Measurements from ENCODE around the gene PARD3.

The PARD3 gene

DNA sequence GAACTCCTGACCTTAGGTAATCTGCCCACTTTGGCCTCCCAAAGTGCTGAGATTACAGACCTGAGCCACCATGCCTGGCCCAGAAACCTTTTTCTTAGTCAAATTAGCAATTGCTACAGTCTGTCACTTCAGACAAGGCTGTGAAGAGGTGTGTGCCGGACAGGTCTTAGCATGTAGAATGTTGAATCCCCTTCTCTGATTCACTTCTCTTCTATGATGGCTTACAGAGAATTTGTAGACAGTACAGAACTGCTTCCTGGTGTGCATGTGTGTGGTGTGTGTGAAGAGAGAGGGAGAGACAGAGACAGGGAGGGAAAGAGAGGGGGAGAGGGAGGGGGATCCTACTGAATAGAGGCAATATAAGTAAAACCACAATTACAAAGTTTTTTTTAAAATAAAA lies 150.4 kb downstream of the PARD3 start:
- TF ChIP-seq, protein P1, sequence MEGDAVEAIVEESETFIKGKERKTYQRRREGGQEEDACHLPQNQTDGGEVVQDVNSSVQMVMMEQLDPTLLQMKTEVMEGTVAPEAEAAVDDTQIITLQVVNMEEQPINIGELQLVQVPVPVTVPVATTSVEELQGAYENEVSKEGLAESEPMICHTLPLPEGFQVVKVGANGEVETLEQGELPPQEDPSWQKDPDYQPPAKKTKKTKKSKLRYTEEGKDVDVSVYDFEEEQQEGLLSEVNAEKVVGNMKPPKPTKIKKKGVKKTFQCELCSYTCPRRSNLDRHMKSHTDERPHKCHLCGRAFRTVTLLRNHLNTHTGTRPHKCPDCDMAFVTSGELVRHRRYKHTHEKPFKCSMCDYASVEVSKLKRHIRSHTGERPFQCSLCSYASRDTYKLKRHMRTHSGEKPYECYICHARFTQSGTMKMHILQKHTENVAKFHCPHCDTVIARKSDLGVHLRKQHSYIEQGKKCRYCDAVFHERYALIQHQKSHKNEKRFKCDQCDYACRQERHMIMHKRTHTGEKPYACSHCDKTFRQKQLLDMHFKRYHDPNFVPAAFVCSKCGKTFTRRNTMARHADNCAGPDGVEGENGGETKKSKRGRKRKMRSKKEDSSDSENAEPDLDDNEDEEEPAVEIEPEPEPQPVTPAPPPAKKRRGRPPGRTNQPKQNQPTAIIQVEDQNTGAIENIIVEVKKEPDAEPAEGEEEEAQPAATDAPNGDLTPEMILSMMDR (conservative IDR thresholded peaks at IDR 0.05; ENCODE audit: low read depth, low read length): no peak
- H3K79me2 ChIP-seq (ENCODE audit: insufficient read depth, low read depth): peaks cover 29% of the 10 kb centered on the region
- peaks cover 45% of the 10 kb centered on the region for H3K4me1 ChIP-seq (ENCODE audit: low read depth, poor library complexity, severe bottlenecking)
- no peak overlapping the region for H3K27ac ChIP-seq
- no peak overlapping the region for H3K4me3 ChIP-seq (IDR thresholded peaks at IDR 0.05; ENCODE audit: insufficient read depth, low read depth, low read length)
- no peak overlapping the region for H3K9ac ChIP-seq
- H3K36me3 ChIP-seq (ENCODE audit: insufficient read depth): no peaks in the 10 kb centered on the region
- no peak overlapping the region for H3K4me2 ChIP-seq
- no peak overlapping the region for H2AFZ ChIP-seq (ENCODE audit: low read depth)
- H3K27me3 ChIP-seq (ENCODE audit: insufficient read depth, low read depth): no peaks in the 10 kb centered on the region
- no peaks in the 10 kb centered on the region for H4K20me1 ChIP-seq (ENCODE audit: insufficient read depth)

DNA sequence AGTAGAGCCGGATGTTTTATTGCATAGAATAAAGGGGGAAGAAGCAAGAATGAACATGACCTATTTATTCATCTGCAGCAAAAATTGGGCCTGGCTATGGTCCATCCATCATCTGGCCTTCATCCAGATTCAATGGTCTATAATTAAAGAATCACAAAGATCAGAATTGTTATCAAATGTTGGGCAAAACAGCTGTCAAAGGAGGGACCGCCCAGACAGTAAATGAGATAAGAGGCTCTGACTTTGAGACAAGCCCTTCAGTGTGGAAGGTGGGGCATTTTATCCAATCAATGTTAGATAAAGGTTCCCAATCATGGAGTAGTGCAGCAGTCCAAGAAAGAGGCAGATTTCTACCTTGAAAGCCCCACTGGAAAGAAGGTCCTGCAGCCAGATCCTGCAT lies 153.5 kb downstream of the PARD3 start:
- Histone ChIP-seq H3K4me2 (no peak overlapping the region), H3K4me1 (ENCODE audit: low read depth, poor library complexity, severe bottlenecking) (peaks cover 15% of the 10 kb centered on the region), H3K36me3 (ENCODE audit: insufficient read depth) (no peaks in the 10 kb centered on the region), H3K9ac (no peak overlapping the region), H3K79me2 (ENCODE audit: insufficient read depth, low read depth) (peaks cover 12% of the 10 kb centered on the region; the same call in 1 of the 2 replicates), H4K20me1 (ENCODE audit: insufficient read depth) (peaks cover 5% of the 10 kb centered on the region; the same call in 1 of the 2 replicates), H2AFZ (ENCODE audit: low read depth) (no peak overlapping the region), H3K27ac (no peak overlapping the region), H3K27me3 (ENCODE audit: insufficient read depth, low read depth) (no peaks in the 10 kb centered on the region), H3K4me3 (IDR thresholded peaks at IDR 0.05; ENCODE audit: insufficient read depth, low read depth, low read length) (no peak overlapping the region)
- TF ChIP-seq, protein P1 (conservative IDR thresholded peaks at IDR 0.05; ENCODE audit: low read depth, low read length): no peak

DNA sequence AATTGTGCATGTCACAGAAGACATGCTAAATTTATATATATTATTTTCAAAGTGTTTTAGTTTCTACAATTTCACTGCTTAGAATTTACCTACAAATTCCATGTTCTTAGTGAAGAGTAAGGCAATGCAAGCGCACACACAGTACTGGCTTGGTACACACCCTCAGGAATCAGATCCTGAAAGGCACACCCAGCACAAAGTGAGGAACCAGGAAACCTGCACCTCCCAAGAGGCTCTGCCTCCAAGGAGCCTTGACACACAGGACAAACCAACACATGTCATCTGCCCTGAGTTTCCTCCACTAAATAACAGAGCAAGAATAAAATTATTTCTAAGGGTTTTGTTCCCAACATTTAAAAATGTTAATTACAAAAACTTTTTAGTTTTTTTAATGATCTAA lies 156.2 kb downstream of the PARD3 start:
- Histone ChIP-seq H2AFZ (ENCODE audit: low read depth) (no peak overlapping the region), H3K4me2 (no peak overlapping the region), H3K4me3 (IDR thresholded peaks at IDR 0.05; ENCODE audit: insufficient read depth, low read depth, low read length) (no peak overlapping the region), H3K4me1 (ENCODE audit: low read depth, poor library complexity, severe bottlenecking) (peaks cover 10% of the 10 kb centered on the region), H3K9ac (no peak overlapping the region), H4K20me1 (ENCODE audit: insufficient read depth) (peaks cover 6% of the 10 kb centered on the region; the same call in 1 of the 2 replicates), H3K27me3 (ENCODE audit: insufficient read depth, low read depth) (no peaks in the 10 kb centered on the region), H3K27ac (no peak overlapping the region), H3K36me3 (ENCODE audit: insufficient read depth) (no peaks in the 10 kb centered on the region), H3K79me2 (ENCODE audit: insufficient read depth, low read depth) (peaks cover 15% of the 10 kb centered on the region; the same call in 1 of the 2 replicates)
- TF ChIP-seq, protein P1 (conservative IDR thresholded peaks at IDR 0.05; ENCODE audit: low read depth, low read length): no peak

DNA sequence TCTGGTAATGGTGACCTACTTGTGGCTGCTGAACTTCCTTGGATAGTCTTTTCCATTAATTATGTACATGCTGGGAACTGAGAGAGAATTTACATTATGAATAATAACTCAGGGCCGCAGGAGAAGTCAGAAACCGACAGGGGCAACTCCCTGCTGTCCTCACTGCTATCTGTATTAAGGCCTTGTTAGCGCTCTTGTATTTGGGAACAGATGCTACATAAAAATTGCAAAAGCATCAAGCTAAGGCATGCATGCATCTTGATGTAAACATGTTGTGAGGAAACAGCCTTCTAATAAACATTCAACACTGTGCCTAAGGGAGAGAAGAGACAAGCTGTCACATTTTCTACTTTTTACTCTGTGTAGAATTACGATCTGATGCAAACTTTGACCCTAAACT lies 158.4 kb downstream of the PARD3 start:
- Histone ChIP-seq H3K79me2 (ENCODE audit: insufficient read depth, low read depth) (peaks cover 22% of the 10 kb centered on the region), H3K4me3 (IDR thresholded peaks at IDR 0.05; ENCODE audit: insufficient read depth, low read depth, low read length) (no peak overlapping the region), H3K4me2 (no peak overlapping the region), H4K20me1 (ENCODE audit: insufficient read depth) (peaks cover 6% of the 10 kb centered on the region; the same call in 1 of the 2 replicates), H3K36me3 (ENCODE audit: insufficient read depth) (no peaks in the 10 kb centered on the region), H2AFZ (ENCODE audit: low read depth) (no peak overlapping the region), H3K27me3 (ENCODE audit: insufficient read depth, low read depth) (no peaks in the 10 kb centered on the region), H3K9ac (no peak overlapping the region), H3K27ac (no peak overlapping the region), H3K4me1 (ENCODE audit: low read depth, poor library complexity, severe bottlenecking) (peaks cover 6% of the 10 kb centered on the region)
- TF ChIP-seq, protein P1 (conservative IDR thresholded peaks at IDR 0.05; ENCODE audit: low read depth, low read length): no peak

All from KMS-11 (cell line).